HG03095 (cell line): ENCODE data around the gene ACRBP.

Experiments used
- ATAC-seq: cut with Tn5 transposase; IDR thresholded peaks from one replicate; pipeline ENCODE4 v1.9.1; 2021; ENCODE audit warnings: moderate library complexity; ENCODE audit not compliant: unreplicated experiment

Gene ACRBP

DNA sequence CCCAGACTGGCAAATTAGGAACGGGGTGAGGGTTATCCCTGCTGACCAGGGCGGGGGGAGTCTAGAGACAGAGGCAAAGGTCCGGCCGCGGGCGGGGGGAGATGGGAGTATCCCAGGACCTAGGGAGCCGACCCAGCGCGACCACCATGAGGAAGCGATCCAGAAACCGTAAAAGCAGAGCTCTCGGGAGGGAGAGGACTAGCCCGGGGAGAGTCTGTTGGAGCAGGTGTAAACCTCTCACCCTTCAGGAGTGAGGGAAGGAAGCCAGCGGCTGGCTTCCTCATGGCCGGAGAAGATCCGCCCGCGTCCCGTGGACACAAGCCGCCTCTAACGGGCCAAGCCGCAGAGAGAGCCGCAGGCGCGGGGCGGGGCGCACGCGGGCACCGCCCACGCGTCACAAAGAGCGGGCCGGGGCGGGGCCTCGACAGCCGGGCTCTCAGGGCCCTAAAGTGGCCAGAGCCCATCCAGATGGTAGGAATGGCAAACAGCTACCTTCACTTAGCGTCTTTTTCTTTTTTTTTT lies at the start of gene ACRBP:
ACRBP (minus strand) TSS at position 350 of the 522 bp plus-strand sequence; CDS start at position 284, 66 bp downstream.
- ATAC-seq: no peak

DNA sequence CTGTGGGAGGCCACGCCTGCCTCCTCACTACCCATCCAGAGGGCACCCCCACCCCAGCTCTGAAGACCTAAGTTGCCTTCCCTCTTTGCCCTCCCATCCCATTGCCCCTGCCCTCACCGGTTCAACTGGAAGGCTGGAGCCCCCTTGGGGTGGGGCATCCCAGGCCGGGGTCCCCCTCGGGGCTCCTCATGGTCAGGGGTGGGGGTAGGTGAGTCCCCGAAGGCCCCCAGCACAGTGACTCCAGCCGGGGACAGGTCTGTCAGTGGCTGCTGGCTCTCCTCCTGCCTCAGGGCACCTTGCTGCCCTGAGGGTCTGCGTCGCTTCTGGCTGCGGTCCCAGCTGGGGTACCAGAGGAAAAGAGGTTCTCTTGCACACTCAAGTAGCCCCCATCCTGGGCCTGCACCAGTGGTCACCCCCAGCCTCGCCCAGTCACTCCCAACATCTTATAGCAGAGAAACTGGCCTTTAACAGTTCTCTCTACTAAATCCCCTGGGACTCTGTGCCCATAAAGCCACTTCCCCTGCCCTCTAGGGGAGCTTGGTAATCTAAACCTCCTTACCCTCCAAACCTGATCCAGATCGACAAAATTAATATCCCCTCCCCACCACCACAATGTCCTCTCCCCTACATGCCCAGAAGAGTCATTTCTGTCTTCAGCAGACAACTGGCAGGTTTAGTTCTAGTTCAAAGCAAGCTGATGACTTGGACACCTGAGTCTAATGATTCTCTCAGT lies 48.2 kb upstream of the ACRBP start:
- ATAC-seq: no peak

DNA sequence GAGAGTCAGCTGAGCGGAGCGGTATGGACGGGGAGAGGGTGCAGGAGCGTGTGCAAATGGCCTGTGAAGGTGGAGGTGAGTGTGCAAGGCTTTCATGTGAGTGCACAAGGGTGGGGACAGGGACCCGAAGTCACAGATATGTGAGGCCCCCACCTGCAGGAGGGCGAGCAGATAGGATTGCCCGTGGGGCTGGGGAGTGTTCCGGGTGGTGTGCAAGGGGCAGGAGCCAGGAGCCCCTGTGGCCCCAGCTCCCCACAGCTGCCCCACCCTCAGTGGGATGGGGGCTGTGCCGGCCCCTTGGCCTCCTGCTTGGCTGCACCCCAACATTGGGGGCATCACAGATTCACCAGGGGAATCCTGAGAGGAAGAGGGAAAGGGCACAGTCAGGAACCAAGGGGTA lies 47.5 kb upstream of the ACRBP start:
- ATAC-seq: no peak

DNA sequence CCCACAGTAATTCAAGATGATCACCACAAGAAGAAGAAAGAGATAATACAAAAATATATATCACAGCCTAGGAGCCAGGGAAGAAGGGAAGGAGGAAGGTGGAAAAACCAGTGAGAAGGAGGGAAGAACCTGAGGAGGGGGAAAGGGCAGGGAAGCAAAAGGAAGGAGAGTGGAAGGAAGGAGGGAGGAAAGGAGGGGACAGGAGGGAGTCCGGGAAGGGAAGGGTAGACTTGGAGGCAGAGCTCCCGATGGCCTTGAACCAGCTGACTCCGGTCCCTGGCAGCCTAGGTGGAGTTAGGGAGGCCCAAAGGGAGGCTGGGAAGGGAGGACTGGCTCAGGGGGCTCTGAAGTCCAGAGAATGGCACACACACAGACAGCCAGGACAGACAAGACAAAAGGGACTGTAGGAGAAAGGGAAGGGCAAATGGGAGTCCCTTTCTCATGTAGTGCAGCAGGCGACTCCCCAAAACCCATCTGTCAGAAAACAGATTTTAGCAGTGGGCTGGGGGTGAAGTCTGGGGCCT lies 46.7 kb upstream of the ACRBP start:
- ATAC-seq: no peak

DNA sequence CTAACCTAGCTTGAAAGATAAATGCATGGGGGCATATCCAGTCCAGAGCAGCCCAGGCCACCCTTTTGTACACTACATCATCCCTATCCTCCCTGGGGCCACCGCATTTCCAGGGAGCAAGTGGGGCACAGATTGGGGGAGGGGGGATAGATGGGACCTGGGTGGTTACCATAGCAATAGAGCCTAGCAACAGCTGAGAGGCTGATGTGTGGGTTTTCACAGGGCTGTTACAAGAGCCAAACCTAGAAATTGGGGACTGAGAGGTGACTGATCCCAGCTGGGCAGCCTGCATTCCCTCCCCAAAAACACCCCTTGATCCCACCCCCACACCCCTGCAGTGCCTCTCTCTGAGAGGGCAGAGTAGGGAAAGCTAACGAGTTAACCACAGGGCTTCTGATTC lies 45.7 kb upstream of the ACRBP start:
- ATAC-seq: no peak

DNA sequence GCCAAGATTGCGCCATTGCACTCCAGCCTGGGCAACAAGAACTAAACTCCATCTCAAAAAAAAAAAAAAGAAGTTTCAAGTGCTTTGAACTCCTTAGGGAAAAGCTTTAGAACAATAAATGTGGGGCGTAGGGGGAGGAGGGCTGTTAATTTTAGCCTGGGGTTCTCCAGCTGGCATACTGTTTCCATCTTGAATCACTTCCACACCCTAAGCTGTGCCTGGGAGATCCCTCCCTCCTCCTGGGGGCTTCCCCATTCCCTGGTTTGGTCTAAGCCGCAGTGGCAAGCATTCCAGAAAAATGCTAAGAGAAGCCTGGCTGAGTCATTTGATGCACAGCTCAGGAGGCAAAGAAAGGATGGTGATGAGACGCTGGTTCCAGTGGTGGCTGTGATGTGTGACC lies 44.2 kb upstream of the ACRBP start:
- no peak for ATAC-seq

DNA sequence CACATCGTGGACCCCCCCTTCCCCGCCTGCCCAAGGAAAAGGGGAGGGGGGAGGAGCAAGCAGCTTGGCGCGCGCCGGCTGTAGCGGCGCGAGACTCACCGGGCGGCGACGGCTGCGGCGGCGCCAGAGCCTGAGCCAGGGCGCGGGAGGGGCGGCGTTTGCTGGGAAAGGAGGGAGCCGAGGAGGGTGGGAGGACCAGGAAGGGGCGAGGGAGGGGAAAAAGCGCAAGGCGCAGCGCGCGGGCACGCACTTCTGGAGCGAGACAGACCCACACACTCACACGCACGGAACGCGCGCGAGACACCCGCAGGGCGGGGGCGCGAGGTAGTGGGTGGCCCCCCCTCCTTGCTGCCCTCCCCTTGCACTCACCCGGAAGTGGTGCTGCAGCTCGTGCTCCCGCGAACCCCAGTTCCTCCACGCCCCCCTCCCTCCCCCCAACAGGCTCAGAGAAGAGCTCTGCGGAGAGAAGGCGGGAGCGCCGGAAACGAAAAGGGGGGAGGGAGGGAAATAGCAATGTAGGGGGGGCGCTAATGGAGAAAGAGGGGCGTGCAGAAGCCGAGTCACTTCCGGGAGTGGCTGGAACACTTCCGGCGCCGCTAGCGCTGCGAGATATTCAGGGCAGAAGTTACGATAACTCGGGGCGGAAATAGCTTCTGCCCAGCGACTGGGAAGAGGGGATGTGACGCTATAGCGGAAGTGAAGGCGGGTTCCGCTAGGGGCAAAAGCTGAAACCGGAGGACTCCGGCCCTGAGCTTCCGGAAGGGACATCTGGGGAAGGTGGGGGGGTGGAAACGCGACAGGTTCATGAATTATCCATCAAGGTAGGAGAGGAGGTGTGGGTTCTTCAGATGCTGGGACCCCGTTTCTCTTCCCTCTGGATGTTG lies 42.0 kb upstream of the ACRBP start, which contains the start of gene ZNF384:
ZNF384 (minus strand) TSS at position 377 of the 884 bp plus-strand sequence. CDS start 9,855 bp downstream, outside the sequence.
- ATAC-seq: peak; percentile 81

DNA sequence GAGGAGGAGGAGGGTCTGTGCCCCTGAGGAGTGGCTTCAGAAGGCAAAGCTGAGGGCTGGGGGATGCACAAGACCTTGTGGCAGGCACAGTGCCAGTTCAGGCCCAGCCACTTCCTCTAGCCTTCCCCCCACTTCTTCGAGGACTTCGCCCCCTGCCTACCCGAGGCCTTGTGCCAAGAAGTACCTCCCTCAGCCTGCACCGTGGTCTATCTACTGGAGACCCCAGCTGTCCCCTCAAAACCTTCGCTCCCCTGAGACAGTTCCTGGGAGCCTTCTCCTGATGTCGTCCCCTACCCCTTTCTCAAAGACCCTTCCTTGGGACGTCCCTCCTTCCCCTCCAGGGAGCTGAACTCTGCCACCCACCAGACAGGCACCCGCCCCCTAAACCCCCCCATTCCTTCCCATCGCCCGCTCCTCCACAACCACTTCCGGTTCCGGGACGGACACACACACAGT lies 41.3 kb upstream of the ACRBP start:
- no peak for ATAC-seq

DNA sequence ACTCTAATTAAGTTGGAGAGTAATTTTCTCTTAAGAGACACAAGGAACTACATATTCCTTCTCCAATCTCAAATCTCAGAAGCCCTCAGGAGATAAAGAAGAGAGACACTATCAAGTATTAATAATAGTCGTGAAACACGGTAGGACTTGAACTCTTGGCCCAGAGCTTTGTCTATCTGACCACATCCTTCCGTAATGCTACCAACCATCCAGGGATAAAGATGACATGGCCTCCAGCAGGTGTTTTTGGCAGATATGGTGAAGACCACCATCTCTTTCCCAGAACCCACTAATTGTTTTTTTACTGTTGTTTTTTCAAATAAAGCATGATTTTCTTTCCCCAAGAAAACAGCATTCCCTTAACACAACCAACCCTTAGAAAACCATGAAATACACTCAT lies 38.6 kb upstream of the ACRBP start:
- ATAC-seq: no peak

DNA sequence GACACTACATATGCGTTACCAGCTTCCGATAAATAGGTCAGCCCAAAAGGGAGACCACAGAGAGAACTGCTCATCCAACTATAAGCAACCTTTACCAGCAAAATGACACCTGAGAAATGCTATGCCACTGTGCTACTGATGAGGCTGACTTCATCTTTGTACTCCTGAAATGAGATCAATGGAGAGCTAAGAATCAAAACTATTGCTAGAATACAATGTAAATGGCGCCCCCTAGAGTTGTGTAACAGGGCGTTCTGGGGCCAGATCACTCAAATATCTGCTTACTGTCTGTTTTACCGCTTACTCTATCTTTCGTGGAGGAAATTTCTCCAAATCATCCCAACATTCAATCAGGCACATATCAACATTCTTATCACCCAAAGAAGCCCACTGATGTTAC lies 37.4 kb upstream of the ACRBP start:
- no peak for ATAC-seq

DNA sequence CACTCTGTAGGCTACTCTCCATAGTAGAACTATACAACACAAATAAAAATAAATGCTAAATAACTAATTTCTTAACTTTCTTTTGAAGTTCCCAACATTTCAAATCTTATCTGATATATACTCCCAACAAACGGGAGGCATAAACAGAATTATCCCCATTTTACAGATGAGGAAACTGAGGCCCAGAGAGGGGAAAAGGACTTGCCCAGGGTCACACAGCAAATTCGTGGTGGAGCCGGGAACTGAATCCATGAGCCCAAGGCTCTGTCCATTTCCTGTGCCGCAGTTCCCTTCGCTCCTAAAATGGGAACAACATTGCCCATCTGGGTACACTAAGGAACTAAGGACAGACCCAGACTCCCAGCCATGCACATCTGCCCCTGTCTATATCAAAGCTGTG lies 29.7 kb upstream of the ACRBP start:
- no peak for ATAC-seq

DNA sequence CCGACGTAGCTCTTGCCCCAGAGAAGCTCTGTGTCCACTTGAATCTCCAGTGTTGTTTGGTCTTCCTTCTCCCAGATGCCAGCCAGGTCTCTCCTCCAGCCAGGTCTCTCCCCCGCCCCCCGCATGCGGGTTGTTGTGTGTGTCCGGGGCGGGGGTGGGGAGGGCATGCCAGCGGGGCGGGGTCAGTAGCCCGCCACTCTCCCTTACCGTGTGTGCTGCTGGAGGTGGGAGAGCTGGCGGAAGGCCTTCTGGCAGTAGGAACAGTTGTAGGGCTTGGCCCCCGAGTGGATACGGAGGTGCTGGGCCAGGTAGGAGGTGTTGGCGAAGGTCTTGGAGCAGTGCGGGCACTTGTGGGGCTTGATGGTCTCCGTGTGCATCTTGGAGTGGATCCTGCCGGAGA lies 24.9 kb upstream of the ACRBP start:
- ATAC-seq: no peak

DNA sequence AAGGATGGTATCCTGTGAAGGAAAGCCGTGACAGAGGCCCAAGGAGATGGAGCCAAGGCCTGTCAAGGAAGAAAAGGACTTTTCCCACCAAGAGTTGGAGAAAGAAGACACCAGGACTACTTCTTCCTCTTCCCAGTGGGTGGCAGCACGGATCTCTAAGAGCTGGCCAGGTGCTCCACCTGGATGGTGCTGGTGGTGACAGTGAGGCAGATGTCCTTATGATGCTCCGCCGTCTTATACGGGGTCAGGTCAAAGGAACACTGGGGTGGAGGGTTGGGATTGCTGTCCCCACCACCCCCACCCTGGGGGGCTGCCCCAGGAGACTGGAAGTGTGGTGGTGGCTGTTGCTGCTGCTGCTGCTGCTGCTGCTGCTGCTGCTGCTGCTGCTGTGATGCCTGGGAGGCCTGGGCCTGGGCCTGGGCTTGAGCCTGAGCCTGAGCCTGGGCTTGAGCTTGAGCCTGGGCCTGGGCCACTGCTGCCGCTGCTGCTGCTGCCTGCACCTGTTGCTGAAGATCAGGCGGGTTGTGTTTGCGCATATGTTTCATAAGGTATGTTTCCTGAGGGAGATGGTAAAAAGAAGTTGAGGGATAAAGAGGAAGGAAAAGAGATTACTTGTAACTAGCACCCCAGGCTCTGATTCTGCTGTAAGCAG lies 20.5 kb upstream of the ACRBP start:
- no peak for ATAC-seq

DNA sequence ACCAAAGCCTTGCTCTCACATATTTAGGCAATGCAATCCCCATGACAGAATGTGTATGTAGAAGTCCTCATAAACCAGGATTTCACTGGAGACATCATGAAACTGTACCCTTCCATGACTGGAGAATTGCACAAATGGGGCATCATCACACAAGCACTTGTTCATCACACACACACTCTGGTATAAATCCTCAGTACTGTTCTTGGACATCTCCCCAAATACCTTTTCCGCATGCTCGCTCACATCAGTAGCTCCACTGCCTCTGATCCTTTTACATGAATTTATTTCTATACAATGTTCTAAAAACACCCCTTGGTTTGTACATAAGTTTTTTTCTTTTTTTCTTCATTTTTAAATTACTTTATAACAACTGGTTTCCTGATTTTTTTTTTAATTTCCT lies 19.0 kb upstream of the ACRBP start:
- ATAC-seq: no peak

DNA sequence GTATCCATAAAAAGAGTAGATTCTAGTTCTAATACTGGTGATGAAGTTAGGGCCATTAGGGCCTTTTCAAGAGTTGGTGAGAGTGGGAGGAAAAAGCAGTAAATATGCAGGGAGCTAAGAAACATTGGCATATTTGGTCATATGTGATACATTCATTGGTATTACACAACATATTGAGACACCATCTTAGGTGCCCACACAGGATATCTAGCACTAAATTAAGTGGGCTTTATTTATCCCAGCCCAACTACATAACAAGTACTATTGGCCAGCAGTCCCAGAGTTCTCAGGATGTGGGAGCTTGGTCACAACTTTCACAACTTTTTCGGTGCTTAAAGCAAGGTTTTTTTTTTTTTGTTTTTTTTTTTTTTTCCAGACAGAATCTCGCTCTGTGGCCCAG lies 17.7 kb upstream of the ACRBP start:
- no peak for ATAC-seq

DNA sequence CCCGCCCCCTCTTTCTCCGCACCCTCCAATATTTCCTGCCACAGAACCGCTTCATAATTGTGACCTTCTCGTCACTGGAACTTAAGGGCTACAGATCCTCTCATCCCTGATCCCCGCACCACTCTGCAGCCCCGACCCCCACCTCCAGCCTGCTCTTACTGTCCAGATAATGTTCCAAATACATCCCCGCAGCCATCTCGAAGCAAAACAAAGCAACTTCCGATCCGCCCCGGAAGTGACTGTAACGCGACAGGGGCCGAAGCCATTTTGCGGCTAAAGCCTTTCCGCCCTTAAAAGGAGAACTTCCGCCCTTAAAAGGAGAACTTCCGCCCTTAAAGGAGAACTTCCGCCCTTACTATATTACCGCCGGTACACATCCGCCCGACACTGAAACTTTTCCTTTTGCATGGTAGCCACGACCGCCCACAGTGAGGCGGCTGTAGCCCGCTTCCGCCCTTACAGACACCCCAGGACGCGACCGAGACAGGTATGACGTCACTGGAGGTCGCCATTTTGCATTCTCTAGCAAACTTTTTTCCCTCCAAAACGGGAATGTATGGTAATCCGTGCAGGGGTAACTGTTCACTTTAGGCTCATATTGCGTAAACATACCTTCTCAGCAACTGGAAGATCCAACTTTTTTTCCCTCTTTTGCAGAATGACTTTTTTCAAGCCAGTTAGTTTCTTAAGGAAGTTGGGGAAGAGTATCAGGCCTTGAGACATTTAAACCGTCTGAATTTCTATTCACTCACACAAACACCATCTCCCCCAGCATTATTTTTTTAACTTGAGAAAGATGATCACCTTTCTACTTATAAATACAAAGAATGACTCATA lies 15.9 kb upstream of the ACRBP start, which contains the start of gene ING4:
ING4 (minus strand) TSS at position 214 of the 837 bp plus-strand sequence; CDS start at position 196, 18 bp downstream.
- ATAC-seq: peak; percentile 95

DNA sequence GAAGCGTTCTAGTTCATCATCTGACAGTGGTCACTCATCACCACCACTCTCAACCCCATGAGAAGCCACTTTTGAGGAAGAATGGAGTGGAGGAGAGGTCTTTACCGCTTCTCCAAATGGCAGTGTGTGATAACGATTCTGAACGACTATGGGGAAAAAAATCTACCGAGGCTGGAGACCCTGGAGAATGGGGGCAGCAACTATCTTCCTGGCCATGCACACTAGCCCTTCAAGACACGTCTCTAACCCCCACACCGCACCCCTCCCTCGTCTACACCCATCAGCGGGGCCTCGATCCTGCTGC lies 15.3 kb upstream of the ACRBP start:
- no peak for ATAC-seq

DNA sequence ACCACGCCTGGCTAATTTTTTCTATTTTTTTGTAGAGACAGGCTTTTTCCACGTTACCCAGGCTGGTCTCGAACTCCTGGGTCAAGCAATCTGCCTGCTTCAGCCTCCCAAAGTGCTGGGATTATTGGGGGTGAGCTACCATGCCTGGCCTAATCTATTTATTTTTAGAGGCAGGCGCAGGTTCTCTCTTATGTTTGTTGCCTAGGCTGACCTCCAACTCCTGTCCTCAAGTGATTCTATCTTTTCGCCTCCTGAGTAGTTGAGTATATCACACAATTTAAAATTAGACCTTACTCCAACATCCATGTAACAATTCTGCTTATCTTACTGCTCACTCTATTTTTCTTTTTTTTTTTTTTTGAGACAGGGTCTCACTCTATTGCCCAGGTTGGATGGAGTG lies 6.8 kb upstream of the ACRBP start:
- ATAC-seq: no peak

DNA sequence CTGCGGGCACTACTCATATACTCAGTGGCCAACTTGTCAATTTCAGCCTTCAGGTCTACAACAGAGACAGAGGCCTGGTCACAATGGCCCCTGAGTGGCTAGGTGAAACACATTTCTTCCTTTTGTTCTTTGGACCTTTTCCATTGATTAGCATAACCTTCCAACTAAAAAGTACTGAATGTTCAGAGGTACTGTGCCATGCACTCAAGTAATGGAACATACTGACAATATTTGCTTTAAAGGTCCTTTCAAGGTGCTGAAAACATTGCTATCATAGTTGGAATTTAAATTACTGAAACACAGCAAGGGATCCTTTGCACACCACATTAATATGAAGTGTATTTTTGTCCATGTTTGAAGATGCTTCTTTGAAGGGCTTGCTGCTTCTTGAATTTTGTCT lies 6.1 kb upstream of the ACRBP start:
- no peak for ATAC-seq

DNA sequence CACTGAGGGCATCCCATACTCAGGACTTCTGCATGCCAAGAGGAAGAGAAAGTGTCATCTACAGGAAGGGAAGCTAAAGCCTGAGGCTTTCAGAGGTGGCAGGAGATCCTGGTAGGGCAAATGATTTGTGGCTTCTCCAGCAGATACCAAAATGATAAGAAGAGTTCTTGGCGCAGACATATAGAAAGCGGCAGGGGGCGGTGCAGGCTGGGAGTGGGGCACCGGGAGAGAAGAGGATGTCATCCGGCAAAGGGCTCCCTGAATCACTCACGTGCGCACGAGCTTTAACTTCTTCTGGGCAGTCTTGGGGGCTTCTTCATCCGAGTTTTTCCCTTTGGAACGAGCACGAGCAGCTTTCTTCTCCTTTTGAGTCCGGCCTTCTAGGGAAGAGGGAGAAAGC lies 5.2 kb upstream of the ACRBP start:
- ATAC-seq: no peak
